Adrenal gland (tissue), 5 donors: ENCODE data around the gene CLDND1.

Experiments
- CTCF ChIP-seq, 6 experiments: fragments of 450-650 bp in 4 of 6; fragments of 200-600 bp in 2 of 6; sonication (generic) in 1 of 6; IDR thresholded peaks; 1 replicate in 5 of 6; 2 replicates in 1 of 6; pipeline versions ENCODE4 v1.5.1 to v1.8.0; 2016 to 2021; ENCODE audit warnings: antibody characterized with exemption in 6 of 6, mild to moderate bottlenecking in 2 of 6, moderate library complexity in 1 of 6
- POLR2A ChIP-seq, 2 donors: fragments of 450-650 bp; IDR thresholded peaks; one replicate each; pipeline ENCODE4 v1.6.1; 2017; ENCODE audit warnings: antibody characterized with exemption in 2 of 2, mild to moderate bottlenecking in 2 of 2, moderate library complexity in 1 of 2
- donor health status: DM: no; HTN: no; CAD: no.

- TF ChIP-seq CTCF (IDR thresholded peaks at IDR 0.05) (no peak), POLR2A (IDR thresholded peaks at IDR 0.05) (no peak)
Observed at GRCh38 chr3:98555025-98555379, 32.3 kb upstream of the CLDND1 start.
